ENCODE data around the gene TMEM132D.

TMEM132D gene

GRCh38 chr12:129496226-129496625 lies 407.6 kb downstream of the TMEM132D start:
- Histone ChIP-seq H3K79me2 (ENCODE audit: insufficient read depth, low read length) (no peaks in the 10 kb centered on the region), H3K4me2 (ENCODE audit: low read length) (no peak overlapping the region), H3K27me3 (ENCODE audit: insufficient read depth, low read length) (no peaks in the 10 kb centered on the region), H3K9me2 (ENCODE audit: low read depth, low read length) (no peaks in the 10 kb centered on the region), H4K20me1 (ENCODE audit: insufficient read depth, low read length) (no peaks in the 10 kb centered on the region), H3K4me1 (ENCODE audit: insufficient read depth, low read length, severe bottlenecking) (no peaks in the 10 kb centered on the region), H3K9ac (ENCODE audit: low read length) (no peak overlapping the region), H3K27ac (ENCODE audit: low read depth, low read length, poor library complexity, severe bottlenecking) (no peak overlapping the region), H3K9me3 (ENCODE audit: low read length) (no peaks in the 10 kb centered on the region), H2AFZ (ENCODE audit: low read length) (no peak overlapping the region), H3F3A (ENCODE audit: insufficient read depth, low read length) (no peaks in the 10 kb centered on the region), H3K4me3 (ENCODE audit: low read depth, low read length, poor library complexity, severe bottlenecking) (no peak overlapping the region), H3K36me3 (ENCODE audit: insufficient read depth, low read length) (no peaks in the 10 kb centered on the region)
- TF ChIP-seq CTCF (IDR thresholded peaks at IDR 0.05; ENCODE audit: low read length) = no peak
- no peak for TF ChIP-seq EZH2 (IDR thresholded peaks at IDR 0.05; ENCODE audit: borderline replicate concordance, low read length)

- H3K27ac ChIP-seq (ENCODE audit: low read depth, low read length, poor library complexity, severe bottlenecking) = no peak overlapping the region
- H3F3A ChIP-seq (ENCODE audit: insufficient read depth, low read length) = no peaks in the 10 kb centered on the region
- no peaks in the 10 kb centered on the region for H3K36me3 ChIP-seq (ENCODE audit: insufficient read depth, low read length)
- no peaks in the 10 kb centered on the region for H3K9me3 ChIP-seq (ENCODE audit: low read length)
- no peak overlapping the region for H3K9ac ChIP-seq (ENCODE audit: low read length)
- H3K4me1 ChIP-seq (ENCODE audit: insufficient read depth, low read length, severe bottlenecking) = no peaks in the 10 kb centered on the region
- no peaks in the 10 kb centered on the region for H3K27me3 ChIP-seq (ENCODE audit: insufficient read depth, low read length)
- no peak overlapping the region for H2AFZ ChIP-seq (ENCODE audit: low read length)
- no peaks in the 10 kb centered on the region for H3K79me2 ChIP-seq (ENCODE audit: insufficient read depth, low read length)
- TF ChIP-seq CTCF (IDR thresholded peaks at IDR 0.05; ENCODE audit: low read length) (no peak), EZH2 (IDR thresholded peaks at IDR 0.05; ENCODE audit: borderline replicate concordance, low read length) (no peak)
- no peak overlapping the region for H3K4me2 ChIP-seq (ENCODE audit: low read length)
- no peaks in the 10 kb centered on the region for H4K20me1 ChIP-seq (ENCODE audit: insufficient read depth, low read length)
- no peaks in the 10 kb centered on the region for H3K9me2 ChIP-seq (ENCODE audit: low read depth, low read length)
- H3K4me3 ChIP-seq (ENCODE audit: low read depth, low read length, poor library complexity, severe bottlenecking) = no peak overlapping the region
These were observed 409.1 kb downstream of the TMEM132D start for GRCh38 chr12:129494766-129495165.

GRCh38 chr12:129494260-129494659 lies 409.6 kb downstream of the TMEM132D start:
- H3F3A ChIP-seq (ENCODE audit: insufficient read depth, low read length) = no peaks in the 10 kb centered on the region
- H3K9ac ChIP-seq (ENCODE audit: low read length) = no peak overlapping the region
- no peaks in the 10 kb centered on the region for H3K9me3 ChIP-seq (ENCODE audit: low read length)
- no peaks in the 10 kb centered on the region for H3K36me3 ChIP-seq (ENCODE audit: insufficient read depth, low read length)
- no peaks in the 10 kb centered on the region for H3K9me2 ChIP-seq (ENCODE audit: low read depth, low read length)
- no peak overlapping the region for H3K4me2 ChIP-seq (ENCODE audit: low read length)
- H3K4me1 ChIP-seq (ENCODE audit: insufficient read depth, low read length, severe bottlenecking) = no peaks in the 10 kb centered on the region
- H3K4me3 ChIP-seq (ENCODE audit: low read depth, low read length, poor library complexity, severe bottlenecking) = no peak overlapping the region
- no peaks in the 10 kb centered on the region for H3K27me3 ChIP-seq (ENCODE audit: insufficient read depth, low read length)
- no peak overlapping the region for H3K27ac ChIP-seq (ENCODE audit: low read depth, low read length, poor library complexity, severe bottlenecking)
- no peak overlapping the region for H2AFZ ChIP-seq (ENCODE audit: low read length)
- no peak for TF ChIP-seq EZH2 (IDR thresholded peaks at IDR 0.05; ENCODE audit: borderline replicate concordance, low read length)
- TF ChIP-seq CTCF (IDR thresholded peaks at IDR 0.05; ENCODE audit: low read length) = no peak
- no peaks in the 10 kb centered on the region for H3K79me2 ChIP-seq (ENCODE audit: insufficient read depth, low read length)
- H4K20me1 ChIP-seq (ENCODE audit: insufficient read depth, low read length) = no peaks in the 10 kb centered on the region
